AML-193 (cell line): ENCODE results near the gene RIIAD1.

Experiments used
- DNase-seq, 2 experiments: peaks; one replicate each; lab custom pipeline; 2025; lab: John Stamatoyannopoulos, UW

The RIIAD1 gene

GRCh38 chr1:151711044-151711800 is 10.1 kb upstream of the RIIAD1 start:
- DNase-seq, result no peak

- no peak for DNase-seq
These were observed 9.4 kb upstream of the RIIAD1 start for GRCh38 chr1:151711951-151712350.

GRCh38 chr1:151713044-151713443 is 8.3 kb upstream of the RIIAD1 start:
- no peak for DNase-seq

- DNase-seq, result no peak
These were observed 7.4 kb upstream of the RIIAD1 start for GRCh38 chr1:151713874-151714273.

- DNase-seq, result no peak
These were observed 6.2 kb upstream of the RIIAD1 start for GRCh38 chr1:151714820-151715725.

GRCh38 chr1:151715726-151716404 is 5.5 kb upstream of the RIIAD1 start:
- no peak for DNase-seq

- no peak for DNase-seq
These were observed 4.9 kb upstream of the RIIAD1 start for GRCh38 chr1:151716405-151716762.

GRCh38 chr1:151716771-151717631 is 4.3 kb upstream of the RIIAD1 start, which contains the start of gene CELF3:
CELF3 (minus strand) TSS chr1:151716803; CDS start chr1:151716020, 783 bp downstream.
- no peak for DNase-seq

- DNase-seq, result no peak
These were observed 3.3 kb upstream of the RIIAD1 start for GRCh38 chr1:151718011-151718431.

- DNase-seq, result no peak
These were observed 2.7 kb upstream of the RIIAD1 start for GRCh38 chr1:151718666-151719065.

GRCh38 chr1:151720125-151720524 is 1.2 kb upstream of the RIIAD1 start:
- DNase-seq, result no peak

GRCh38 chr1:151720554-151720953 is 768 bp upstream of the RIIAD1 start:
- DNase-seq, result no peak

- DNase-seq, result no peak
These were observed 627 bp downstream of the RIIAD1 start for GRCh38 chr1:151721788-151722510.

GRCh38 chr1:151723726-151724370 is 2.5 kb downstream of the RIIAD1 start:
- DNase-seq, result no peak

- no peak for DNase-seq
These were observed 7.1 kb downstream of the RIIAD1 start for GRCh38 chr1:151728151-151729054.

GRCh38 chr1:151729157-151729965 is 8.0 kb downstream of the RIIAD1 start:
- DNase-seq, result no peak

GRCh38 chr1:151729966-151730291 is 8.6 kb downstream of the RIIAD1 start:
- no peak for DNase-seq

GRCh38 chr1:151733126-151733525 is 11.8 kb downstream of the RIIAD1 start:
- no peak for DNase-seq
